HG02571 (cell line): ENCODE data around the gene CPA4.

Experiments
- ATAC-seq: cut with Tn5 transposase; IDR thresholded peaks from one replicate; pipeline ENCODE4 v1.9.1; 2021; ENCODE audit warnings: mild to moderate bottlenecking, moderate library complexity; ENCODE audit not compliant: unreplicated experiment

Gene CPA4

GRCh38 chr7:130274983-130275591, 17.9 kb upstream of the CPA4 start:
- ATAC-seq = no peak

GRCh38 chr7:130275826-130276297, 17.1 kb upstream of the CPA4 start:
- ATAC-seq = no peak

- ATAC-seq = no peak
Observed at GRCh38 chr7:130276796-130277762, 15.9 kb upstream of the CPA4 start.

- no peak for ATAC-seq
Observed at GRCh38 chr7:130277763-130278643, 15.0 kb upstream of the CPA4 start.

GRCh38 chr7:130278860-130279259, 14.1 kb upstream of the CPA4 start:
- ATAC-seq = no peak

GRCh38 chr7:130279286-130279685, 13.7 kb upstream of the CPA4 start:
- ATAC-seq = no peak

- ATAC-seq = no peak
Observed at GRCh38 chr7:130279906-130280305, 13.1 kb upstream of the CPA4 start.

- ATAC-seq = no peak
Observed at GRCh38 chr7:130281260-130281659, 11.7 kb upstream of the CPA4 start.

GRCh38 chr7:130286881-130287280, 6.1 kb upstream of the CPA4 start:
- no peak for ATAC-seq

GRCh38 chr7:130288168-130288567, 4.8 kb upstream of the CPA4 start:
- no peak for ATAC-seq

- no peak for ATAC-seq
Observed at GRCh38 chr7:130288829-130289228, 4.1 kb upstream of the CPA4 start.

- no peak for ATAC-seq
Observed at GRCh38 chr7:130289478-130289877, 3.5 kb upstream of the CPA4 start.

GRCh38 chr7:130290745-130291144, 2.2 kb upstream of the CPA4 start:
- ATAC-seq = no peak

- no peak for ATAC-seq
Observed at GRCh38 chr7:130293521-130293920, 560 bp downstream of the CPA4 start.

GRCh38 chr7:130294314-130294713, 1.4 kb downstream of the CPA4 start:
- ATAC-seq = no peak

GRCh38 chr7:130296221-130296951, 3.4 kb downstream of the CPA4 start:
- ATAC-seq = no peak

- ATAC-seq = no peak
Observed at GRCh38 chr7:130297628-130298543, 4.9 kb downstream of the CPA4 start.

GRCh38 chr7:130298544-130299326, 5.8 kb downstream of the CPA4 start:
- no peak for ATAC-seq

GRCh38 chr7:130299866-130300265, 6.9 kb downstream of the CPA4 start:
- no peak for ATAC-seq
